ENCODE measurements around the gene CD6.

GRCh38 chr11:60922906-60923305 lies 48.6 kb upstream of the CD6 start:
- TF ChIP-seq, protein P1, sequence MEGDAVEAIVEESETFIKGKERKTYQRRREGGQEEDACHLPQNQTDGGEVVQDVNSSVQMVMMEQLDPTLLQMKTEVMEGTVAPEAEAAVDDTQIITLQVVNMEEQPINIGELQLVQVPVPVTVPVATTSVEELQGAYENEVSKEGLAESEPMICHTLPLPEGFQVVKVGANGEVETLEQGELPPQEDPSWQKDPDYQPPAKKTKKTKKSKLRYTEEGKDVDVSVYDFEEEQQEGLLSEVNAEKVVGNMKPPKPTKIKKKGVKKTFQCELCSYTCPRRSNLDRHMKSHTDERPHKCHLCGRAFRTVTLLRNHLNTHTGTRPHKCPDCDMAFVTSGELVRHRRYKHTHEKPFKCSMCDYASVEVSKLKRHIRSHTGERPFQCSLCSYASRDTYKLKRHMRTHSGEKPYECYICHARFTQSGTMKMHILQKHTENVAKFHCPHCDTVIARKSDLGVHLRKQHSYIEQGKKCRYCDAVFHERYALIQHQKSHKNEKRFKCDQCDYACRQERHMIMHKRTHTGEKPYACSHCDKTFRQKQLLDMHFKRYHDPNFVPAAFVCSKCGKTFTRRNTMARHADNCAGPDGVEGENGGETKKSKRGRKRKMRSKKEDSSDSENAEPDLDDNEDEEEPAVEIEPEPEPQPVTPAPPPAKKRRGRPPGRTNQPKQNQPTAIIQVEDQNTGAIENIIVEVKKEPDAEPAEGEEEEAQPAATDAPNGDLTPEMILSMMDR (IDR thresholded peaks at IDR 0.05), result no peak
- no peak for TF ChIP-seq EP300 (IDR thresholded peaks at IDR 0.05)
- TF ChIP-seq POLR2A (IDR thresholded peaks at IDR 0.05), result no peak

Measured in ovary (tissue), 3 donors.